ENCODE data around the gene CABP2.

GRCh38 chr11:67505605-67506396, 17.4 kb downstream of the CABP2 start:
- TF ChIP-seq GABPA (IDR thresholded peaks at IDR 0.05; ENCODE audit: low read depth) (no peak), TCF12 (IDR thresholded peaks at IDR 0.05) (no peak)
